HCT116 (cell line): ENCODE results near the gene HMGN3. TPM values are rescaled to one million over a fixed set of nuclear protein-coding genes. Genes with fewer than 3 reads are reported as not detected.

Experiments
- ATAC-seq: fragments of 200-7000 bp; cut with Tn5 transposase; 2 replicates; pipeline ENCODE4 v1.9.1; 2020; ENCODE audit warnings: mild to moderate bottlenecking, moderate library complexity
- BruUV-seq: library from RNA; stranded (reverse); fragments of 400-500 nt; replicated peaks from 2 replicates; lab custom pipeline; 2021; lab: Mats Ljungman, UMichigan
- CTCF ChIA-PET: fragments of 300-600 bp; sonication (Branson Sonifier 250); formaldehyde crosslinking; loops from one replicate; lab custom pipeline; 2021; ENCODE audit warnings: antibody characterized with exemption; lab: Charles Lee
- POLR2A ChIA-PET: fragments of 300-600, 350-600 bp; sonication (Branson Sonifier 250); formaldehyde crosslinking; loops from one replicate; lab custom pipeline; 2021; ENCODE audit warnings: antibody characterized with exemption; lab: Charles Lee
- RAD21 ChIA-PET, 2 experiments: fragments of 300-600 bp; sonication (Branson Sonifier 250); formaldehyde crosslinking; loops; one replicate each; lab custom pipeline; 2023; ENCODE audit warnings: low total read pairs in 2 of 2; ENCODE audit not compliant: uncharacterized antibody in 2 of 2, unreplicated experiment in 2 of 2, low non-redundant PET in 1 of 2; lab: Charles Lee
- DNase-seq: peaks from one replicate; pipeline ENCODE4 v3.0.0-alpha.2; 2010; ENCODE audit warnings: low read depth, low spot score
- H2AFZ ChIP-seq: fragments of 200-600 bp; shearing (Covaris generic), sonication (generic); 2 replicates; pipeline ENCODE4 v1.6.1; 2017; ENCODE audit warnings: low read depth, mixed run types, mixed read lengths, antibody characterized with exemption, low read length; ENCODE audit not compliant: poor library complexity, severe bottlenecking
- H3K27ac ChIP-seq: 2 replicates; pipeline ENCODE4 v1.5.1; 2012; ENCODE audit warnings: low read depth, low read length
- H3K27me3 ChIP-seq: fragments of 200-600 bp; sonication (generic); 2 replicates; pipeline ENCODE4 v1.6.1; 2016; ENCODE audit warnings: mixed run types, low read length, mixed read lengths; ENCODE audit not compliant: insufficient read depth
- H3K36me3 ChIP-seq, 2 experiments: fragments of 200-500 bp in 1 of 2; fragments of 200-600 bp in 1 of 2; sonication (Bioruptor generic) in 1 of 2; sonication (generic) in 1 of 2; 2 replicates each; pipeline versions ENCODE4 v1.5.1 to v1.6.1; 2014 to 2016; ENCODE audit warnings: low read length in 2 of 2, inconsistent platforms in 1 of 2, mixed read lengths in 1 of 2, mixed run types in 1 of 2; ENCODE audit not compliant: insufficient read depth in 2 of 2, control insufficient read depth in 1 of 2
- H3K4me1 ChIP-seq, 2 experiments: fragments of 200-600 bp in 1 of 2; sonication (generic) in 1 of 2; 2 replicates each; pipeline versions ENCODE4 v1.5.1 to v1.6.1; 2012 to 2017; ENCODE audit warnings: low read length in 2 of 2, inconsistent platforms in 1 of 2, mild to moderate bottlenecking in 1 of 2, mixed read lengths in 1 of 2, mixed run types in 1 of 2, moderate library complexity in 1 of 2; ENCODE audit not compliant: insufficient read depth in 2 of 2, control insufficient read depth in 1 of 2
- H3K4me2 ChIP-seq: fragments of 200-600 bp; sonication (generic); 2 replicates; pipeline ENCODE4 v1.6.1; 2017; ENCODE audit warnings: mixed run types, low read length, mixed read lengths
- H3K4me3 ChIP-seq, 2 experiments: fragments of 200-600 bp in 1 of 2; sonication (generic) in 1 of 2; replicated peaks in 1 of 2; 2 replicates each; pipeline ENCODE4 v1.5.1; 2011 to 2016; ENCODE audit warnings: low read length in 2 of 2, control low read depth in 1 of 2, low read depth in 1 of 2, mild to moderate bottlenecking in 1 of 2, mixed read lengths in 1 of 2, mixed run types in 1 of 2
- H3K79me2 ChIP-seq: fragments of 200-600 bp; sonication (generic); 2 replicates; pipeline ENCODE4 v1.6.1; 2017; ENCODE audit warnings: mild to moderate bottlenecking, mixed run types, low read length, moderate library complexity, mixed read lengths; ENCODE audit not compliant: insufficient read depth
- H3K9ac ChIP-seq: fragments of 200-600 bp; sonication (generic); 2 replicates; pipeline ENCODE4 v1.6.1; 2016; ENCODE audit warnings: low read length, mixed read lengths
- H3K9me2 ChIP-seq: fragments of 200-600 bp; sonication (generic), shearing (Covaris generic); 2 replicates; pipeline ENCODE4 v1.6.1; 2017; ENCODE audit warnings: mixed run types, mild to moderate bottlenecking, moderate library complexity; ENCODE audit not compliant: insufficient read depth
- H3K9me3 ChIP-seq, 2 experiments: fragments of 200-500 bp in 1 of 2; fragments of 200-600 bp in 1 of 2; sonication (Bioruptor generic) in 1 of 2; sonication (generic) in 1 of 2; 2 replicates each; pipeline ENCODE4 v1.6.1; 2014 to 2017; ENCODE audit warnings: low read length in 2 of 2, mixed read lengths in 2 of 2, inconsistent platforms in 1 of 2, low read depth in 1 of 2, mild to moderate bottlenecking in 1 of 2, mixed run types in 1 of 2, moderate library complexity in 1 of 2; ENCODE audit not compliant: control insufficient read depth in 1 of 2, insufficient read depth in 1 of 2
- H4K20me1 ChIP-seq: fragments of 200-600 bp; sonication (generic), shearing (Covaris generic); 2 replicates; pipeline ENCODE4 v1.6.1; 2017; ENCODE audit warnings: mixed run types, mild to moderate bottlenecking, moderate library complexity; ENCODE audit not compliant: insufficient read depth
- CBX3 ChIP-seq: IDR thresholded peaks from 2 replicates; pipeline ENCODE4 v1.6.1; 2012; ENCODE audit warnings: low read depth
- ELF1 ChIP-seq: IDR thresholded peaks from 2 replicates; pipeline ENCODE4 v1.6.1; 2012; ENCODE audit warnings: low read depth, borderline replicate concordance
- EZH2phosphoT487 ChIP-seq: fragments of 200-600 bp; IDR thresholded peaks from 2 replicates; pipeline ENCODE4 v1.6.1; 2018; ENCODE audit warnings: antibody characterized with exemption, borderline replicate concordance
- JUND ChIP-seq: IDR thresholded peaks from 2 replicates; pipeline ENCODE4 v1.6.1; 2012
- POLR2A ChIP-seq: IDR thresholded peaks from 2 replicates; pipeline ENCODE4 v1.7.0; 2011; ENCODE audit warnings: borderline replicate concordance; ENCODE audit not compliant: insufficient read depth, insufficient read length; ENCODE audit errors: extremely low read depth
- POLR2AphosphoS5 ChIP-seq: IDR thresholded peaks from 2 replicates; pipeline ENCODE4 v1.6.1; 2011; ENCODE audit warnings: mild to moderate bottlenecking, low read depth, low read length, moderate library complexity
- RAD21 ChIP-seq: IDR thresholded peaks from 2 replicates; pipeline ENCODE4 v1.6.1; 2012; ENCODE audit warnings: low read depth, mild to moderate bottlenecking
- SIN3A ChIP-seq: IDR thresholded peaks from 2 replicates; pipeline ENCODE4 v1.6.1; 2012; ENCODE audit warnings: low read depth
- SRF ChIP-seq: IDR thresholded peaks from 2 replicates; pipeline ENCODE4 v1.6.1; 2012; ENCODE audit warnings: low read depth
- TCF7L2 ChIP-seq: IDR thresholded peaks from 2 replicates; pipeline ENCODE4 v1.7.0; 2011; ENCODE audit warnings: borderline replicate concordance, inconsistent platforms; ENCODE audit not compliant: insufficient read depth, insufficient read length; ENCODE audit errors: extremely low read depth
- YY1 ChIP-seq: IDR thresholded peaks from 2 replicates; pipeline ENCODE4 v1.6.1; 2011; ENCODE audit warnings: low read length, low read depth, moderate library complexity, mild to moderate bottlenecking; ENCODE audit not compliant: insufficient replicate concordance; ENCODE audit errors: extremely low read depth
- ZNF274 ChIP-seq: fragments of 200-500 bp; sonication (Bioruptor generic); IDR thresholded peaks from 2 replicates; pipeline ENCODE4 v1.6.1; 2014; ENCODE audit warnings: mild to moderate bottlenecking, low read depth, low read length, inconsistent platforms
- intact Hi-C: fragments of 100-400 bp; cut with micrococcal nuclease; formaldehyde crosslinking; loops from 2 replicates; pipeline ENCODE4 v1.10.0; 2022
- total RNA-seq: library from RNA; stranded (reverse); gene quantifications from one replicate; pipeline ENCODE4 v1.2.1, GENCODE V29; 2021; ENCODE audit not compliant: unreplicated experiment
- TF ChIP-seq, protein P1 (sequence below), 3 experiments: fragments of 200-600 bp in 1 of 3; sonication (generic) in 1 of 3; IDR thresholded peaks in 2 of 3; conservative IDR thresholded peaks in 1 of 3; 2 replicates each; pipeline ENCODE4 v1.5.1; 2012 to 2017; ENCODE audit warnings: low read depth in 2 of 3, low read length in 2 of 3, antibody characterized with exemption in 1 of 3, borderline replicate concordance in 1 of 3, control low read depth in 1 of 3, mild to moderate bottlenecking in 1 of 3, mixed read lengths in 1 of 3, mixed run types in 1 of 3, moderate library complexity in 1 of 3; ENCODE audit not compliant: insufficient read depth in 1 of 3
- TF ChIP-seq, protein P2 (sequence below): IDR thresholded peaks from 2 replicates; pipeline ENCODE4 v1.6.1; 2012; ENCODE audit warnings: low read depth
- TF ChIP-seq, protein P3 (sequence below): IDR thresholded peaks from 2 replicates; pipeline ENCODE4 v1.6.1; 2012
- TF ChIP-seq, protein P4 (sequence below): IDR thresholded peaks from 2 replicates; pipeline ENCODE4 v1.6.1; 2012

HMGN3 gene
- total RNA-seq, 1 experiment from 2014 or later: 60.5 TPM

DNA sequence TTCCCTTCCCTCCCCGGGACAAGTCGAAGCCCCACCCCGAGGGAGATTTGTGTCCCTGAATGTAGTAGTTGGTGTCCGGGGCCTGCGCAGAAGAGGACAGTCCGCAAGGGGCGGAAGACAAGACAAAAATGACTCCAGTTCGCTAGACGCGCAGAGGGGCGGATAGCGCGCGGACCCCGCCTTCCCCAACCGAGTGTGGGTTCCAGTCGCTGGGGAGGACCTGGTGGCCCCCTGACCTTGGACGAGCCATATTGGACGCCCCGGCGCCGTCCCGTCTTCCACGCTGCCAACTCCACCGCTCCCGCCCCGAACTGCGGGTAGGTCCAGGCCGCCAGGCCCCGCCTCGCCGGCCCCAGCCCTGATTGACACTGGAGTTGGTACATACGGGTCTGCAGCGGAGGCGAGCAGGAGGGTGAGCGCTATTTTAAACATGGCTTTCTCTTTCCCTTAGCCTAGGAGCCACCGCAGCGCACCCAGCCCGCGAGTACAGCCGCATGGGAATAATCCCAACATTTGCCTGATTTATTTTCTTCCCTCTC lies 802 bp downstream of the HMGN3 start (continued):
- TF ChIP-seq TCF7L2: peak; percentile 17
- TF ChIP-seq SIN3A: 0 out of 2 replicates have a peak, but pooled peaks have one; percentile 30
- TF ChIP-seq ZNF274: no peak
- TF ChIP-seq, all 23 proteins: peak for 8

DNA sequence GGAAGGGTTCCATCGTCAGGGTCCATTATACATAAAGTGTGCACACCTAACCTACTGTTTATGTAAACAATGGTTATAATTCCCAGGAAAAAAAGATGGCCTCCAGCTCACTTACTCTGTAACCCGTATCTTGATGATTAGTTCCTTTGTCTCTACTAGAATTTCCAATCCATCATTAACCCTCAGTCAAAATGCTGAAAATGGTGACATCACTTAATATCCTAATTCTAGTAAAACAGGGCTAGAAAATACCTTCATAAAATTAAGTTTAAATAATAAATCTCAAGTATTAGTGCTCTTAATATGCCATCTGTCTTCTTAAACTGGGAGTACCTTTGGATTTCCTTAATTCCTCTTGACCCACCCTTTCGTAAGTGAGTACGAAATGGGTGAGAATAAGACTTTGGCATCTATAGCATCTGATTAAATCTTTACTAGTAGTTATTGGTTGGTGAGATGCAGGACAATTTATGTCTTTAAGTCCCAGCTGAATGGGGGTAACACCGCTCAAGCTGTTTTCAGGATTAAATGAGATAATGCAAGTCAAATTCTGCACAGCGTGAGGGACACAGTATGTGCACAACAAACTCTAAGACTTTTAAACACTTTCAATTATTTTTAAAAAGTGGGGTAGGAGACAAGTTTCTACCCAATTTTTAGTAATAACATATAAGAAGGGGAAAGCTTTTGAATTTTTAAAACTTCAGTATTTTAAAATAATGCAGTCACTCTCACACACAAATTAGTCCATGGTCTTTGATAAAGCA lies 1.6 kb downstream of the HMGN3 start:
- Histone ChIP-seq H3K9me3 (no peaks in the 10 kb centered on the region), H3K4me1 (peaks cover 4 to 8% of the 10 kb centered on the region in 2 experiments; a peak in 2 of 4 replicates), H4K20me1 (no peaks in the 10 kb centered on the region), H3K4me3 (peak overlapping the region; percentile 86 to 94), H3K9me2 (no peaks in the 10 kb centered on the region), H3K36me3 (no peaks in the 10 kb centered on the region), H3K9ac (peak overlapping the region; percentile 86), H3K27me3 (no peaks in the 10 kb centered on the region), H3K79me2 (peaks cover 51% of the 10 kb centered on the region), H3K27ac (peak overlapping the region; percentile 73; the same call in 1 of the 2 replicates), H3K4me2 (peak overlapping the region; percentile 99), H2AFZ (peak overlapping the region; percentile 88)
- intact Hi-C loops: loop anchor here (10.0 kb wide), 1 partner anchor 632 kb away; no protein-coding TSS in a partner anchor
- BruUV-seq: no TSS peak
- POLR2A ChIA-PET: interaction anchor here (1.4 kb wide), 1 partner anchor 14 kb away, joined by 3 read pairs; no protein-coding TSS in a partner anchor
- DNase-seq (no peak), ATAC-seq (no peak)
- RAD21 ChIA-PET: no interaction called here
- CTCF ChIA-PET: no interaction called here
- TF ChIP-seq POLR2AphosphoS5: no peak
- TF ChIP-seq SRF: no peak
- TF ChIP-seq, protein P1, sequence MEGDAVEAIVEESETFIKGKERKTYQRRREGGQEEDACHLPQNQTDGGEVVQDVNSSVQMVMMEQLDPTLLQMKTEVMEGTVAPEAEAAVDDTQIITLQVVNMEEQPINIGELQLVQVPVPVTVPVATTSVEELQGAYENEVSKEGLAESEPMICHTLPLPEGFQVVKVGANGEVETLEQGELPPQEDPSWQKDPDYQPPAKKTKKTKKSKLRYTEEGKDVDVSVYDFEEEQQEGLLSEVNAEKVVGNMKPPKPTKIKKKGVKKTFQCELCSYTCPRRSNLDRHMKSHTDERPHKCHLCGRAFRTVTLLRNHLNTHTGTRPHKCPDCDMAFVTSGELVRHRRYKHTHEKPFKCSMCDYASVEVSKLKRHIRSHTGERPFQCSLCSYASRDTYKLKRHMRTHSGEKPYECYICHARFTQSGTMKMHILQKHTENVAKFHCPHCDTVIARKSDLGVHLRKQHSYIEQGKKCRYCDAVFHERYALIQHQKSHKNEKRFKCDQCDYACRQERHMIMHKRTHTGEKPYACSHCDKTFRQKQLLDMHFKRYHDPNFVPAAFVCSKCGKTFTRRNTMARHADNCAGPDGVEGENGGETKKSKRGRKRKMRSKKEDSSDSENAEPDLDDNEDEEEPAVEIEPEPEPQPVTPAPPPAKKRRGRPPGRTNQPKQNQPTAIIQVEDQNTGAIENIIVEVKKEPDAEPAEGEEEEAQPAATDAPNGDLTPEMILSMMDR (IDR thresholded peaks at IDR 0.05 in 2 of 3, conservative IDR thresholded peaks at IDR 0.05 in 1 of 3; ENCODE audit: borderline replicate concordance in 1 of 3, insufficient read depth in 1 of 3, low read depth in 2 of 3, low read length in 2 of 3): no peak
- TF ChIP-seq, protein P2, sequence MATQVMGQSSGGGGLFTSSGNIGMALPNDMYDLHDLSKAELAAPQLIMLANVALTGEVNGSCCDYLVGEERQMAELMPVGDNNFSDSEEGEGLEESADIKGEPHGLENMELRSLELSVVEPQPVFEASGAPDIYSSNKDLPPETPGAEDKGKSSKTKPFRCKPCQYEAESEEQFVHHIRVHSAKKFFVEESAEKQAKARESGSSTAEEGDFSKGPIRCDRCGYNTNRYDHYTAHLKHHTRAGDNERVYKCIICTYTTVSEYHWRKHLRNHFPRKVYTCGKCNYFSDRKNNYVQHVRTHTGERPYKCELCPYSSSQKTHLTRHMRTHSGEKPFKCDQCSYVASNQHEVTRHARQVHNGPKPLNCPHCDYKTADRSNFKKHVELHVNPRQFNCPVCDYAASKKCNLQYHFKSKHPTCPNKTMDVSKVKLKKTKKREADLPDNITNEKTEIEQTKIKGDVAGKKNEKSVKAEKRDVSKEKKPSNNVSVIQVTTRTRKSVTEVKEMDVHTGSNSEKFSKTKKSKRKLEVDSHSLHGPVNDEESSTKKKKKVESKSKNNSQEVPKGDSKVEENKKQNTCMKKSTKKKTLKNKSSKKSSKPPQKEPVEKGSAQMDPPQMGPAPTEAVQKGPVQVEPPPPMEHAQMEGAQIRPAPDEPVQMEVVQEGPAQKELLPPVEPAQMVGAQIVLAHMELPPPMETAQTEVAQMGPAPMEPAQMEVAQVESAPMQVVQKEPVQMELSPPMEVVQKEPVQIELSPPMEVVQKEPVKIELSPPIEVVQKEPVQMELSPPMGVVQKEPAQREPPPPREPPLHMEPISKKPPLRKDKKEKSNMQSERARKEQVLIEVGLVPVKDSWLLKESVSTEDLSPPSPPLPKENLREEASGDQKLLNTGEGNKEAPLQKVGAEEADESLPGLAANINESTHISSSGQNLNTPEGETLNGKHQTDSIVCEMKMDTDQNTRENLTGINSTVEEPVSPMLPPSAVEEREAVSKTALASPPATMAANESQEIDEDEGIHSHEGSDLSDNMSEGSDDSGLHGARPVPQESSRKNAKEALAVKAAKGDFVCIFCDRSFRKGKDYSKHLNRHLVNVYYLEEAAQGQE: no peak
- TF ChIP-seq EZH2phosphoT487: no peak
- TF ChIP-seq, protein P3, sequence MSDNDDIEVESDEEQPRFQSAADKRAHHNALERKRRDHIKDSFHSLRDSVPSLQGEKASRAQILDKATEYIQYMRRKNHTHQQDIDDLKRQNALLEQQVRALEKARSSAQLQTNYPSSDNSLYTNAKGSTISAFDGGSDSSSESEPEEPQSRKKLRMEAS: no peak
- TF ChIP-seq YY1: no peak
- TF ChIP-seq CBX3: no peak
- TF ChIP-seq JUND: no peak
- TF ChIP-seq, protein P4, sequence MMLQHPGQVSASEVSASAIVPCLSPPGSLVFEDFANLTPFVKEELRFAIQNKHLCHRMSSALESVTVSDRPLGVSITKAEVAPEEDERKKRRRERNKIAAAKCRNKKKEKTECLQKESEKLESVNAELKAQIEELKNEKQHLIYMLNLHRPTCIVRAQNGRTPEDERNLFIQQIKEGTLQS: no peak
- no peak for TF ChIP-seq POLR2A
- no peak for TF ChIP-seq ELF1
- TF ChIP-seq RAD21: no peak
